ENCODE data around the gene IGF2BP3.
A peak's percentile ranks its signal among the peaks of the same experiment; 100 is the strongest.

Gene IGF2BP3

DNA sequence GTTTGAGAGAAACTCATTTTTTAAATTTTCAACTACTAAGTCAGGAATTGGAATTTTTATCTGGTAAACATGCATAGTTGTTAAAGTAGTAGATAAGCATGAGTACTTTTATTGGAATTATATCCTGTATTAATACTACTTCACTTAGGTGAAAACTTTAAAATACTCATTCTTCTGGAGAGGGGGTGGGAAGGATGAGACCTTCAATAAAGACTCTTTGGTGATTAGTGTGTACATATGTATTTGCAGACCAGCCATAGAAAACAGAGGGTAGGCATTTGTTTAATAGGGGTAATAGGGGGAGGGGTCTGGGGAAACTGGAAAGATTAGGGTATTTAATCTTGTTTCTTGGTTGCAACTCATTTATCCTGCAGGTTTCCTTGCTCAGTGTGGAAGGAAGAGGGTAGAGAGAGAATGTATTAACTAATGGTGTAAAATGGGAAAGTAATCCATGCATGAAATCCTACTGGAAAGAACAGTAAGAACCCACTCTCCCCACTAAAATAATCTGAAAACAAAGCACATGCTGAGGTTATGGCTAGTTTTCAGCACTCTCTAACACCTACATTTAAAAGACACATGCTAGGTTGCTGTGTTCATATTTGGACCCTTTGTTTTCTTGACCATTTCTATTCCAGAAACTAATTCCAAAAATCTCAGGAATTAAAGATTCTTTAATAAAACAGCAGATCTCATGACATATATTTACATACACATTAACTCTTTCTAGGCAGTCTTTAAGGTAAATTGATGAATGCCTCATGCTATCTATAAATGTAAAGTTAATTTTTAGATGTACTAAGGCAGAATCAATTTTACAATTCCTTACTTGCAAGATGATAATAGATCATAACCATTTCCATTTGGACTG, 6.2 kb upstream of the IGF2BP3 start:
- Histone ChIP-seq H3K9me3 (ENCODE audit: low read length) (no peaks in the 10 kb centered on the region), H2AFZ (ENCODE audit: low read depth, low read length) (no peak overlapping the region), H3K27me3 (ENCODE audit: insufficient read depth, low read length) (no peaks in the 10 kb centered on the region), H3K4me3 (ENCODE audit: low read length) (peak overlapping the region; percentile 63), H3K36me3 (ENCODE audit: insufficient read depth, low read length) (no peaks in the 10 kb centered on the region), H3K4me1 (ENCODE audit: insufficient read depth, low read length) (peaks cover 23% of the 10 kb centered on the region)

DNA sequence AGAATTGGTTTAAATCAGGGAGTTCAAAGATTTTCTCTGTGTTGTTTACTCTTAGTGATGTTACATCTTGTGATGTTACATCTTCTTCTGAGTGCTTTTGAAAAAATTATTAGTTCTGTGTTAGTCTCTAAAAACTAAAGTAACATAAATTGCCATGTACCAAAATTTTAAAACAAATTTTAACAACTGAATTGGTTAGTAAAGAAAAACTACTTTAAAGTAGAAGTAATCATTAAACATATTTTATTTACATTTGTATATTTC, 5.2 kb upstream of the IGF2BP3 start:
- no peaks in the 10 kb centered on the region for H3K27me3 ChIP-seq (ENCODE audit: insufficient read depth, low read length)
- no peaks in the 10 kb centered on the region for H3K9me3 ChIP-seq (ENCODE audit: low read length)
- no peaks in the 10 kb centered on the region for H3K36me3 ChIP-seq (ENCODE audit: insufficient read depth, low read length)
- H3K4me1 ChIP-seq (ENCODE audit: insufficient read depth, low read length), result peaks cover 23% of the 10 kb centered on the region
- no peak overlapping the region for H2AFZ ChIP-seq (ENCODE audit: low read depth, low read length)
- peak overlapping the region; percentile 63 for H3K4me3 ChIP-seq (ENCODE audit: low read length)

DNA sequence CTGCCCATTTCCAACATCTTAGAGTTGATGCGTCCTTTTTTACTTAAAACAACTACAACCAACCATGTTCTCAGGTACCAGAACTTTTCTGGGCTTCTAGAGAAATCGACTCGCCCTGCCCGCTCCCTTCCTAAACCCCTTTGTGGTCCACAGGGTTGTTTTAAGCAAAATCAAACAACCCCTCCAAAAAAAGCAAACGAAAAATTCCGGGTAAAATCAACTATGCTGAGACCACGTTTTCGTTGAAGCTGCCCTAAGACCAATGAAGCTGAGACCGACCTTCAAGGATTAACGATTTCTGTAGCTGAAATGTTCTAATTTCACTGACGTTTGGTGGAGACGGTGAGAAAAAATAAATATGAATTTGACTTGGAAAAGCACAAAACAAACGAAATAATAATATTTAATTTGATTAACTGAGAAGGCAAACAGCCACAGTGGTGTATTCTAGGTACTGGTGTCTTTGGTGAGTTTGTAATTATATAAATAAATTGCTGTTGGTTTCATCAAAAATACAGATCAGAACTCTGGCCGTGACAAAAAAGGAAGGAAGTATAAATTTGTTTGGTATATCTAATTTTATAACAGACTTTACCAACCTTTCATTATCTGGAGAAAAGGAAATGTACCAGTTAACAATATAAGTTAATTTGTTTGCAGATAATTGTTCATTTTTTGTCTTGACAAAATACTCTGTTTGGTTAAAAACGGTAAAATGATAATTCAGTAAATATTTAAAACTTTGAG, 4.7 kb upstream of the IGF2BP3 start:
- H2AFZ ChIP-seq (ENCODE audit: low read depth, low read length), result peak overlapping the region; percentile 15
- H3K36me3 ChIP-seq (ENCODE audit: insufficient read depth, low read length), result no peaks in the 10 kb centered on the region
- H3K4me1 ChIP-seq (ENCODE audit: insufficient read depth, low read length), result peaks cover 23% of the 10 kb centered on the region
- no peaks in the 10 kb centered on the region for H3K27me3 ChIP-seq (ENCODE audit: insufficient read depth, low read length)
- no peaks in the 10 kb centered on the region for H3K9me3 ChIP-seq (ENCODE audit: low read length)
- H3K4me3 ChIP-seq (ENCODE audit: low read length), result peak overlapping the region; percentile 63

DNA sequence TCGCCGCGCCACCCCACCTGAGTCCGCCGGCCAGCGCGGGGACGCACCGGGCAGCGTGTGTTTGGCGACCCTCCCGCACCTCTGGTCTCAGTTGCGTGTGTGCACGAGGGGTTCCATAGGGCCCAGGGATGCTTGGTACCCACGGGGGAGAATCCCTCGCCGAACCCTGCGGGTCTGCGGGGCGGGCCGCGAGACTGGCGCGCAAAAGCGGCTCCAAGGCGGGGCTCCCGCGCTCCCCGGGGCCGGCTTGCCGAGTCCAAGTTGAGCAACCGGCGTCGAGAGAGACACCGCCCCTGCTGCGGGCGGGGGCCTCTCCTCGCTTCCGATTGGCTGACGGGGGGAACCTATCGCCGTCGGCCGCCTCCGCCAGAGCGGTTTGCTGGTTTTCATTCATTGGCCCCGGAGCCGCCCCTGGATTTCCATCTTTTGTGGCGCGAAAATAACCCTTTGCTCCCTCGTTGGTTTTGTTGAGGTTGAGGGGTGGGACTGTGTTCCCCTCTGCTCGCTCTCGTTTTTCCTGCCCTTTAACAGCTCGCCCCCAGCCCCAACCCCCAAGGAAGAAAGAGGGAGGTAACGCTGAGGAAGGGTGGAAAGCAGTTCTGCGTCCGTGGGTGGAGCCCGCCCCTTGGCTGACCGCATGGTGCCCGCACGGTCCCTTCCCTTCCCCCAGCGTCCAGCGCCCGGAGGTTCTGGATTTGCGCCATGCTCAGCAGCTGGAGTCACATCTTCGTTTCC, 4.0 kb upstream of the IGF2BP3 start:
- Histone ChIP-seq H3K9me3 (ENCODE audit: low read length) (no peaks in the 10 kb centered on the region), H2AFZ (ENCODE audit: low read depth, low read length) (peak overlapping the region; percentile 22), H3K27me3 (ENCODE audit: insufficient read depth, low read length) (no peaks in the 10 kb centered on the region), H3K4me3 (ENCODE audit: low read length) (peak overlapping the region; percentile 63), H3K4me1 (ENCODE audit: insufficient read depth, low read length) (peaks cover 23% of the 10 kb centered on the region), H3K36me3 (ENCODE audit: insufficient read depth, low read length) (no peaks in the 10 kb centered on the region)

DNA sequence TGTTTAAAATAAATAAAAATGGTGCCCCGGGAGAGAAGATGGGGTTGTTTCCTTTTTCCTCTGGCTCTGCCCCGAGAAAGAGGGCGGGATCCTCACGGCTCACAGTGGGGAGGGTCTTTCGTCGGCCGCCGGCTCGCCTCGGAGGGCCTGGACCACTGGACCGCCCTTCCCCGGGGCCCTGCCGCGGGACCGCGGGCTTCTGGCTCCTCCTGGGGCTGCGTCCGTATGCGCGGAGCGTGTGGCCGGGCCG, 3.5 kb upstream of the IGF2BP3 start:
- Histone ChIP-seq H3K4me3 (ENCODE audit: low read length) (peak overlapping the region; percentile 63), H3K27me3 (ENCODE audit: insufficient read depth, low read length) (no peaks in the 10 kb centered on the region), H3K4me1 (ENCODE audit: insufficient read depth, low read length) (peaks cover 23% of the 10 kb centered on the region), H3K9me3 (ENCODE audit: low read length) (no peaks in the 10 kb centered on the region), H2AFZ (ENCODE audit: low read depth, low read length) (peak overlapping the region; percentile 22), H3K36me3 (ENCODE audit: insufficient read depth, low read length) (no peaks in the 10 kb centered on the region)

DNA sequence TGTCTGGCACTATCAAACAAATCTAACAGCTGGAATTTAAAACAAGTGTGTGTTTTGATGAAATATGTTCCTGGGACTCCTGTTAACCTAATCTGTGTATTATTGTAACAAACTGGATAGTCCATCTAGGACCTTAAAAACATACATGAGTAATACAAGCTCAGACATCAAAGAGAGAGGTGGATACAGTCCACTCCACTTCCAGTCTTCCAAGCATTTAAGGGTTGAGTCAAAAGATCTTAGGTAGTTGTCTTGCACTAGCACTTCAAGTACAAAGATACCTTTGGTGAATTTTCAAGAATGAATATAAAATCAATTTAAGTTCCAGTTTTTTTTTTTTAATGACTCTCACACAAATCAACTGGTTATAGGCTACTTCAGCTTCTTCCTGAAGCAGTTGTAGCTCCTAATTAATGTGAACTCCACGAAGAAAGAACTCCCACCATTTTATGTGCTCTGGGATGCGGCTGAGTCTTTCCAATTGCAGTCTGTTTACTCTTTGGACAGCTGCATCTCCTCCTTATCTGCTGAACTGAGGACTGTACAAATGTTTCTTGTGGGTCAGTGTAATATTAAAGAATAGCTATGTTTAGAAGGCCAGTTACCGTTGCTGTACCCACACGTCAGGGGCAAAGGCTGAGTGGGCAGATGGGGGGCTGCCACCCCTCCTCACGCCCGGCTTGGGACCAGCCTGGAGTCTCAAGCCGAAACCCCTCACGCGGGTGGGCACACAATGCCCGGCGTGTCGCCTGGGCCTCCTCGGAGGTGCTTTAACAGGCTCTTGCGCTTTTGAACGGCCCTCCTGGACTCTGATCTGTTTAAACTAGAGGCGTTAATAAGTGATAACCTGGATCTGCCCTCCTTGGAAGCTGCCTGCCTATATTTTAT, 2.9 kb upstream of the IGF2BP3 start:
- H2AFZ ChIP-seq (ENCODE audit: low read depth, low read length), result peak overlapping the region; percentile 22
- H3K9me3 ChIP-seq (ENCODE audit: low read length), result no peaks in the 10 kb centered on the region
- H3K4me3 ChIP-seq (ENCODE audit: low read length), result peak overlapping the region; percentile 63
- H3K27me3 ChIP-seq (ENCODE audit: insufficient read depth, low read length), result no peaks in the 10 kb centered on the region
- H3K4me1 ChIP-seq (ENCODE audit: insufficient read depth, low read length), result peaks cover 23% of the 10 kb centered on the region
- H3K36me3 ChIP-seq (ENCODE audit: insufficient read depth, low read length), result no peaks in the 10 kb centered on the region

DNA sequence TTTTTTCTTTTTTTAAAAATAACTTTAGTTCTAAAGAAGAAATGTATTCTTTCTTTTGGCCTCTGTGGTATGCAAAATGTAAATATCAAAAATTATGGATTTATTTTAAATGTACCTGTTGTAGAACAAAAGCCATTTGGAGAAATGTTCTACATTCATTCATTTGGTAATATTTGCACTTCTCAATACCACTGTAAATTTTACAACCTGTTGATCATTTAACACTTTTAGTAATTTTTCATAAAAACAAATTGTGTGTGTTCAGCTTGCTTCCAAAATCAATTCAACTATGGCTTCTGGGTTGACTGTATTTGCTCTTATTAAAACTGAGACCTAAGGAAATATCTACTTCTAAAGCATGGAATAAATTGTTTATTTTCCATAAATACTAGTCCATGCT, 2.3 kb upstream of the IGF2BP3 start:
- Histone ChIP-seq H2AFZ (ENCODE audit: low read depth, low read length) (no peak overlapping the region), H3K4me1 (ENCODE audit: insufficient read depth, low read length) (peaks cover 20% of the 10 kb centered on the region), H3K27me3 (ENCODE audit: insufficient read depth, low read length) (no peaks in the 10 kb centered on the region), H3K36me3 (ENCODE audit: insufficient read depth, low read length) (no peaks in the 10 kb centered on the region), H3K9me3 (ENCODE audit: low read length) (no peaks in the 10 kb centered on the region), H3K4me3 (ENCODE audit: low read length) (peak overlapping the region; percentile 63)

DNA sequence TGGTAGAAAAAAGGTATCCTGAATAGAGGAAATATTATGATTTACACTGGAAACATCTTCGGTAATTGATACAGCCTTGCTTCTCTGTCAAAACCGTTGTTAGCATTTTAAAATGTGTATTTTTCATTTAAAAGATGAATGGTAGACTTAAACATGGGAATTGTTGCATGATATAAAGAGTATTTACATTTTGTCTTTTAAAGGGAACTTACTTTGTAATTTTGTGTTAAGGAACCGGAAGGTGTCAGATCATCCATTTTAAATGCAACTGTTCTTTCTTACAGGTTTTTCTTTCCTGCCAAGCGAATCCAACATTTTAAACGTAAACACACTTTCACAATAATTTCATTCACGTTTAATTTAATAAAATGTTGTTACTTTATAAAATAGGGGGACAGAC, 1.8 kb upstream of the IGF2BP3 start:
- Histone ChIP-seq H3K4me3 (ENCODE audit: low read length) (peak overlapping the region; percentile 63), H2AFZ (ENCODE audit: low read depth, low read length) (no peak overlapping the region), H3K9me3 (ENCODE audit: low read length) (no peaks in the 10 kb centered on the region), H3K36me3 (ENCODE audit: insufficient read depth, low read length) (no peaks in the 10 kb centered on the region), H3K4me1 (ENCODE audit: insufficient read depth, low read length) (peaks cover 21% of the 10 kb centered on the region), H3K27me3 (ENCODE audit: insufficient read depth, low read length) (no peaks in the 10 kb centered on the region)

DNA sequence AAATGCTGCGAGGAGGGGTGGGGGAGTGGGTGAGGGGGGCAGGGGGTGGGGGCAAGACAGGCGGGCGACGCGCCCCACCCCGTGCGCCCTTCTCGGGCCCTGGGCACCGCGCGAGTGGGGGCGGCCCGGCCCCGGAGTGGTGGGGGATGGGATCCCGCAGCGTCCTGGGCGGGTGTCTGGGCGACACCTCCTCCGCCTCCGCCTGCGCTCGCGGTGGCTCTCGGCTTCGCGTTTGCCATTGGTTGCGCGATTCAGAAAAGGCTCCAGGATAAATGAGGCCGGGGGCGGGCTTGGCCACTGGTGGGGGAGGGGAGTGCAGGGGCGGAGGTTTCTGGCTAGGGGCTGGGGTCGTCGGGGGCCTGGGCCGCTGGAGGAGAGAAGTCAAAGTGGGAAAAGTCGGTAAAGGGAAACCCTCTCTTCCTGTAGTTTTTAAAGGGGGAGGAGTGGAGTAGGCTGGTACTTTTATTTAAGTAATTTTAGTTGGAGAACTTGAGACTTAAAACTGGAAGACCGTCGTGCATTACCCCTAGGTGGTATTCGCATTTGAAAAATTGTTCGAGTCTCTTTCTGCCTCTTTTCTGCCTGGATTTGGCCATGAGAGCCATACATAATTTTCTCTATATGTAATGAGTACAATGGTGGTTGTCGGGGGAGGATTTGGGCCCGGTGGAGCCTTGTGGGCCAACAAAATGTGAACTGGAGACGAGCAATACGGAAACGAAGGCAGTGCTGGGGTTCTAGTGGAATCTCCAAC, 992 bp upstream of the IGF2BP3 start:
- no peak overlapping the region for H2AFZ ChIP-seq (ENCODE audit: low read depth, low read length)
- peak overlapping the region; percentile 63 for H3K4me3 ChIP-seq (ENCODE audit: low read length)
- peaks cover 18% of the 10 kb centered on the region for H3K4me1 ChIP-seq (ENCODE audit: insufficient read depth, low read length)
- no peaks in the 10 kb centered on the region for H3K9me3 ChIP-seq (ENCODE audit: low read length)
- no peaks in the 10 kb centered on the region for H3K27me3 ChIP-seq (ENCODE audit: insufficient read depth, low read length)
- H3K36me3 ChIP-seq (ENCODE audit: insufficient read depth, low read length), result no peaks in the 10 kb centered on the region

DNA sequence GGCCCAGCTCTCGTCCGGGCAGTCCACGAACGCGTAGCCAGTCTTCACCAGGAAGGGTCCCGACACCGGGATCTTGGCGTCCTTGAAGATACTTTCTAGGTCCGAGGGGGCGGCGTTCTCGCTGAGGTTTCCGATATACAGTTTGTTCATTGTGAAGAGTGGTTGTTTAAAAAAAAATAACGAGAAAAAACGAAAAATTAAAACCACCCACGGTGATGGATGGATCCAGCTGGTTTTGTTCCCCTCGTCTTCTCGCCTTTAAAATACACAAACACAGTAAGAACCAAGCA, 385 bp downstream of the IGF2BP3 start:
- Histone ChIP-seq H3K9me3 (ENCODE audit: low read length) (no peaks in the 10 kb centered on the region), H2AFZ (ENCODE audit: low read depth, low read length) (no peak overlapping the region), H3K4me1 (ENCODE audit: insufficient read depth, low read length) (peaks cover 32% of the 10 kb centered on the region), H3K36me3 (ENCODE audit: insufficient read depth, low read length) (no peaks in the 10 kb centered on the region), H3K27me3 (ENCODE audit: insufficient read depth, low read length) (no peaks in the 10 kb centered on the region), H3K4me3 (ENCODE audit: low read length) (peak overlapping the region; percentile 63)

DNA sequence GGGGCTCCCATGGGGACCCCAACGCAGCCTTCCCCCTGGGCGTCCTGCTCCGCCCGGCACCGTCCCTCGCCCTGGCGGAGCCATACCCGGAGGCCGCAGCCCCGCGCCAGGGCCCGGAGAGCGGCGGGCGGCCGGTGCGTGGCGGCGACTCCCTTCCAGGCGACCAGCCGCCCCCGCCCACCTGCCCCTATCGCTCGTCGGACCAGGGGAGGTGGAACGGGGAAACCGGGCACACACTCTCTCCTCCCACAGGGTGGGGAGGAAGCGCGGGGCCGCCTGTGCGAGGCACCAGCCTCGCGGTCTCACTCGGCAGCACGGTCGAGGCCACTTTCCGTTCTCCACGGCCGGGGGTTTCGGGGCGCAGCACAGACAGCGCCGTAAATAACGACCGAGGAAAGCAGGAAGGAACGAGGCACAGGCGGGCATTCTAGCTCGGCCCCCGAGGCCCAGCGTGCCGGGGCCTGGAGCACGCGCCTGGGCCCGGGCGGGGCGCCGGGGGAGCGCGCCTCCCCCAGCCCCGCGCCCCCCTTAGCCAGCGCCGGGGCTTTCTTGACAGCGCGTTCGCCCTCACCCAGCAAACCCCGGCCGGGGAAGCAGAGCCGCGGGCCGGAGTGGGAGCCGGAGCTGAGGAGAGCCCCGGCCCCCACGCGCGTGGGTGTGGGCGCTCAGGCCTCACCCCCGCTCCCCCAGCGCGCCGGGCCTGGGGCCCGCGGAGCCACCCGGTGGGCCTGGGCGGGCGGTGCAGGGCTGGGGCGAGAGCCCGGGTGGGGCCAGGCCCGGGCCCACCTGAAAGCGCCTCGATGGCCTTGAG, 936 bp downstream of the IGF2BP3 start:
- no peaks in the 10 kb centered on the region for H3K27me3 ChIP-seq (ENCODE audit: insufficient read depth, low read length)
- H3K36me3 ChIP-seq (ENCODE audit: insufficient read depth, low read length), result no peaks in the 10 kb centered on the region
- H3K4me1 ChIP-seq (ENCODE audit: insufficient read depth, low read length), result peaks cover 35% of the 10 kb centered on the region
- no peaks in the 10 kb centered on the region for H3K9me3 ChIP-seq (ENCODE audit: low read length)
- peak overlapping the region; percentile 63 for H3K4me3 ChIP-seq (ENCODE audit: low read length)
- H2AFZ ChIP-seq (ENCODE audit: low read depth, low read length), result no peak overlapping the region
